SK-MEL-5 (cell line): Measurements from ENCODE around the gene PCGF5. TPM values are rescaled to one million over a fixed set of nuclear protein-coding genes. Genes with fewer than 3 reads are reported as not detected.
"Not testable (repeated sequence)": the region's sequence is repeated elsewhere in the genome, so short reads cannot be mapped to it uniquely, and the experiment has no call there.

ENCODE experiments used
- DNase-seq: peaks from one replicate; pipeline ENCODE4 v3.0.0-alpha.2; 2016; ENCODE audit warnings: low read depth, low spot score
- in situ Hi-C: cut with HindIII; loops from 2 replicates; pipeline ENCODE4 v1.10.0; 2016; ENCODE audit warnings: low sequenced_read_pairs, high pct_unique_total_duplicates, low pct_unique_long_range_greater_than_20kb
- total RNA-seq: library from RNA; depleted of rRNA; stranded (reverse); fragments of >200 nt; shearing (Covaris generic); gene quantifications from 2 replicates; pipeline ENCODE4 v1.2.3, GENCODE V29; 2014

Gene PCGF5
- total RNA-seq, 1 experiment from 2014 or later: 22.1 TPM

- peak; percentile 1 for DNase-seq
- in situ Hi-C loops: no loop called here
These were observed 27.1 kb downstream of the PCGF5 start for GRCh38 chr10:91247360-91248111.

- in situ Hi-C loops: loop anchor here (10.0 kb wide), 1 partner anchor 355 kb away; no protein-coding TSS in a partner anchor
- no peak for DNase-seq
These were observed 29.2 kb downstream of the PCGF5 start for GRCh38 chr10:91249700-91250099.

DNA sequence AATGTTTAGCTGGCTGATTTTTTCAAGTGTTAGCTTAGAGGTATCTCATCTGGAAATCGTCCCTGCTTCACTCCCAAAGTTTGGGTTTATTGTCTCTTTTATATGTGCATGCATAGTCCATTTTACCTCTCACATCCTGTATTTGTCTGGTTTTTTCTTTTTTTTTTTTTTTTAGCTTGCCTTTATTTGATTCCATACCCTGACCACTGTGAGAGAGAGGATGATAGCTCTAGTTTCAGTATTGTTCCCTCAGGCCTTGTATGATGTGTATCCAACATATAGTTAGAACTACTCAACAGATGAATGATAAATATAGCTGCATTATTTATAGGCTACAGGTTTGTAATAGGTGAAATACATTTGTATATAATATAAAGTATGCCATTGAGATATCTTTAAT lies 29.9 kb downstream of the PCGF5 start:
- DNase-seq: no peak
- in situ Hi-C loops: loop anchor here (10.0 kb wide), 1 partner anchor 356 kb away; no protein-coding TSS in a partner anchor

DNA sequence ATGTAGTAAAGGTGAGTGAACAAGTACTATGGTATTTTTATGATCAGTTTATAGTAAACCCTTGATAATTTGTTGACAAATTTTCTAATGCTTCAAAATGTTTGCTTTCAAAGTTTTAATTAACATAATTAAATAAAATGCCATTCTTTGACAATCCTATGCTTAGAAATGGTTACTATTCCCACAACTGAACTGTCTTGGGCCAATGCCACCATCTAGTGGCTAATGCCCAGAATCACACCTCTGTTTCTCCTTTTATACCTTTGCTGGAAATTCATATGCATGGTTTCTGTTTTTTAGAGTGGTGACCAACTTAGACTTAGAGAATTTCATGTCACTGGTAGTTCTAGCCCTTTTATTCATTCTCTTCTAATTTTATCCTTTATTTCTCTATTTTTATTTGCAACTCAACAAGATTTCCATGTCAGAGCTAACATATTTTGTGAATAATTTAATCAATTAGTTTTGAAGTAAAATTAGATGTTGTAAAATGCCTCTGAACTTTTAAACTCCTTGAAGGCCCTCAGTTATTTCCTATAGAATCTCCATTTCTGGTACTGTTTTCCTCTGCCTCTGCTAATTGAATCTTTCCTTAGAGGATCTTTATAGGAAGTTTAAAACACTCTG lies 31.1 kb downstream of the PCGF5 start:
- peak; percentile 73 for DNase-seq
- in situ Hi-C loops: loop anchor here (10.0 kb wide), 1 partner anchor 357 kb away; no protein-coding TSS in a partner anchor

- in situ Hi-C loops: loop anchor here (10.0 kb wide), 1 partner anchor 358 kb away; no protein-coding TSS in a partner anchor
These were observed 32.8 kb downstream of the PCGF5 start for GRCh38 chr10:91253300-91253699.

DNA sequence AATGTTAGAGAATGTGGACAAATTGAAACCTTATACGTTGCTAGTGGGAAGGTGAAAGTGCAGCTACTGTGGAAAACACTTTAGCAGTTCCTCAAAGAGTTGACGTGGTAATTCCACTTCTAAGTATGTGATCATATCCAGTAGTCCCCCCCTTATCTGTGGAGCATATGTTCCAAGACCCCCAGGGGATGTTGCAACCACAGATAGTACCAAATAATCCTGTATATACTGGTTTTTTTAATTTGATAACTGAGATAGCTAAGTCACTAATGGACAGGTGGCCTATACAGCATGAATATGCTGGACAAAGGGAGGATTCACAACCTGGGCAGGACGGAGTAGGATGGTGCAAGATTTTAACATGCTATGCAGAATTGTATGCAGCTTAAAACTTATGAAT lies 36.8 kb downstream of the PCGF5 start:
- in situ Hi-C loops: loop anchor here (10.0 kb wide), 1 partner anchor 363 kb away; no protein-coding TSS in a partner anchor
- DNase-seq: no peak

More at GRCh38 chr10:91253300-91253699, 32.8 kb downstream of the PCGF5 start:
- no peak for DNase-seq

- in situ Hi-C loops, DNase-seq: not testable (repeated sequence)
These were observed 40.0 kb downstream of the PCGF5 start for GRCh38 chr10:91260417-91260816.

- in situ Hi-C loops: no loop called here
- DNase-seq: no peak
These were observed 51.4 kb downstream of the PCGF5 start for GRCh38 chr10:91271886-91272285.

DNA sequence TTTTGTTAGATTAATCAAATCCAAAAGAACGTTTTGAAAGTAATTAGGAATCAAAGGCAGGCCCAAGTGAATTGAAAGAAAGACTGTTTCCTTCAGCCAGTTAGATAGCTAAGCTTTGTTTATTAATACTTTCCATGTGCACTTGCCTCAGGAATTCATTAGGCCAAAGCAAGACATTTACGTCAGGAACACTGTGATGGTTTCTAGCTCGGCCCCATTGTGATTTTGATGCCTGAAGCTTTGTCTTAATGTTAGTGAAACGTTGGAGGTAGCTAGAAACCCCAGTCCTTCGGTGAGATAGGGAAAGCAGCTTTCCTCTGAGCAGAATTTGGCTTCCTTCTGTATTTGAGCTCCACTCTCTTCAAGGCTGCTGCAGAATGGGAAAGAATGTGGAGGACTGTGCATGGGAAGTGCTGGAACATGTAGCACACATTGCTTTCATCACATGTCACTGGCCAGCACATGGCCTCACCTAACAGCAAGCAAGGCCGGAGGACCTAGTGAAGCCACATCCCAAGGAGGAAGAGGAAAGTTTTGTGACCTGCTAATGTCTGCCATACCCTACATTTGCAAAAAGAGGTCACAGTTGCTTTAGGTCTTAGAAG lies 64.1 kb downstream of the PCGF5 start:
- in situ Hi-C loops: no loop called here
- DNase-seq: no peak

DNA sequence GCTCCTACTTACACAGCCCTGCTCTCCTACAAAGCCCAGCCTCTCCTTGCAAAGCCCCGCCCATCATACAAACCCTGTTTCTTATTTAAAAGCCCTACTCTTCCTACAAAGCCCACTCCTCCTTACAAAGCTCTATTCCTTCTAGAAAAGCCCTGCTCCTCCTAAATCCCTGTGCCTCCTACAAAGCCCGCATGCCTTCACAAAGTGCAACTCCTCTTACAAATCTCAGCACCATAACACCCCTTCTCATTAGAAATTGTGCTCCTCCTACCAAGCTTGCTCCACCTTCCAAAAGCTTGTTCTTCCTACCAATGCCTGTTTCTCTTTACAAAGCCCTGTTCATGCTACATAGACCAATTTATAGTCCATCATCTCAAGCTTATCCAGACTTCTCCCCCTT lies 66.1 kb downstream of the PCGF5 start:
- in situ Hi-C loops: no loop called here

DNA sequence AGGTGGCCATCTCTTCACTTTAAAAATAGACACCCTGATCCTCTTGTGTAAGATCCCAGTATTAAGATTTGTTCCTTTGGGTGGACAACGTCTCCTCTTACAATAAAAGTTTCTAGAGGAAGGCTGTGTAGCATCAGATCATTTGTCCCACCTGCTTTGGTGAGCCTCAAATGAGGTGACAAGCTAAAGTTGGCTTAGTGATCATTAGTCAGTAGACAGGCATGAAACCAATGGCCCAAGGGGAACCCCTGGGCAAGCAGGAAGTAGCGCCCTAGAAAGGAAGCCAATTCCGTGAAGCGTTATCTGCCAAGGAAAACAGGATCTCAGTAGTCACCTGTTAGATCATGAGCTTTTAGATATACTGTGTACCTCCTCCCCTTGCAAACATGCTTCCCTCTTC lies 66.8 kb downstream of the PCGF5 start:
- in situ Hi-C loops: no loop called here
- DNase-seq: no peak

More for the DNA sequence above, 66.1 kb downstream of the PCGF5 start:
- DNase-seq: no peak

DNA sequence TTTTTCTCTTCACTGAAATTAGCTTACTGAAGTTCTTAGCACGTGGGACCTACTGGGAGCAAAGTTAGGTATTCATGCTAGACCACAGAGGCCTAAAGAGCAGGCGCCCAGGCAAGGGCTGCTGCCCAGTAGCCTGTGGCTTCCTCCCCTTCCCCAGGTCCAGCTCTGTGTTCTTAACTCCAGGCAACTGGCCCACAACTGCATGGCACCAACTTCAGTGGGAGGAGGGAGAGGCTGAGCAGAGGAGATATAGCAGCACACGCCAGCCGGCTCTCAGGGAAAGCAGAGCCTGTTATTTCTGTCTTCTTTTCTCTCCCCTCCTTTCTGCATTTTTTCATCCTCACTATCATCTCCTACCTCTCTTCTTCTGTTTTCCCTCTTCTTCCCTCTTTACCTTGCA lies 67.4 kb downstream of the PCGF5 start:
- in situ Hi-C loops: no loop called here
- DNase-seq: no peak

- peak; percentile 58 for DNase-seq
- in situ Hi-C loops: no loop called here
These were observed 68.8 kb downstream of the PCGF5 start for GRCh38 chr10:91289305-91289704.

DNA sequence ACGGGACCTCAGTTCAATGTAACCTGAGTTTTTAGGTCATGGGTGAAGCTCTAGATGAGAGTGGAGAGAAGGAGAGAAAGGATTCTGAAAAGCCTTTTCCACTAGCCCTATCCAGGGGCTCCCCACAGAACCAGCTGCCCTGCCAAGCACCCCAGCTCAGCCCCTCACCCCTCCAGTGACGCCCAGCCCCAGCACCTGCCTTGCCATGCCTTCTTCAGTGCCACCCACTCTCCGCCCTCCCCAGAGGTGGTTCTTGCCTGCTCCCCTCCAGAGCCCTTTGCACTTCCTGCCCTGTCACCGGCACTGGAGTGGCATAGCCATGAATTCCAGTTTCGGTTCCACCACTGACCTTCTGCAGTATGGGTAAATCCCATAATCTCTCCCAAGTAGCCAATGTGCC lies 70.1 kb downstream of the PCGF5 start:
- in situ Hi-C loops: no loop called here
- no peak for DNase-seq

DNA sequence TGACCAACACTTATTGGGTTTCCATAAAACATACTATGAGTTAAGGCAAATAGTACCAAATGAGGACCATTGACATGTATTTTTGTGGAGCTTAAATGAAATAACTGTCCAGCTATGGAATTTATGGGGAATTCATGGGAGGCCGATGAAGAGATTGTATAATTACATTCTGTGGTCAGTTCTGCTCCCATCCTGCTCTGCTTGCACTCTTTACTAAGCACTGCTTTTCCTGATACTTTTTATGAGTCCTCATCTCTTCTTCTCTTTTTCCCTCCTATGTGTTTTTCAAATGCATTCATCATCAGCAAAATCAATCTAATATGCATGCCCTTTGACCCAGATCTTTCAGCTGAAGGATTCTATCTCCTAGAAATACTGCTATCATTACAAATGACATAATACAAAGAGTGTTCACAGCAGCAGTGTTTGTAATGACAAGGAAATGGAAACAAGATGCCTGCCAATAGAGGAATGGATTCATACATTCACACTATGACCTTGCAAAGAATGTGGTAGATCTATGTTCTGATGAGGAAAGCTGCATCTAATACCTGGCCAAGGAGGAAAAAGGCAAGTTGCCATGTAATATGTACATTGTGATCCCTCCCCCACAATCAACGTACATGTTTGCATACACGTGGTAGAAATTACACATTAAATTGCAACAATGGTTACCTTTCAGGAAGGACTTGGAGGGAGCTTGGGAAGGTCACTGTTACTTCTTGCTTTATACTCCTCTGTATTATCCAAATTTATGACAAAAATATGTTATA lies 73.9 kb downstream of the PCGF5 start:
- no peak for DNase-seq
- in situ Hi-C loops: no loop called here

DNA sequence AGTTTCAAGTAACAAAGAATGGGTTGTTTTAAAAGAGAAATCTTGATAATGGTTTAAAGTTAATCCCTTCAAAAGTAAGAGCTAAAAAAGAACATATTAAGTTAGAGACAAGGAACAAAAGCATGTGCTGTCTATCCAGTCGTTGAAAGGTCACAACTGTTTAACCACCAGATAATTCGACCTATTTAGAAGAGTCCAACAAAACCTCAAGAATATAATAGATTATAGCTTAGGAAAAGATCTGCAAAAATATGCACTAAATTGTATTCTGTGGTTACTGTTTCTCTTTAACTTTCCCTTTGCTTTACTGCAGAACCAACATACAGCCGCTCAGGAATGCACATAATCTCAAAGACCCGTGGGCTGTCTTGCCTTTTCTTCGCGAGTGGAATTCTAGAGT lies 74.9 kb downstream of the PCGF5 start:
- DNase-seq: no peak
- in situ Hi-C loops: no loop called here

DNA sequence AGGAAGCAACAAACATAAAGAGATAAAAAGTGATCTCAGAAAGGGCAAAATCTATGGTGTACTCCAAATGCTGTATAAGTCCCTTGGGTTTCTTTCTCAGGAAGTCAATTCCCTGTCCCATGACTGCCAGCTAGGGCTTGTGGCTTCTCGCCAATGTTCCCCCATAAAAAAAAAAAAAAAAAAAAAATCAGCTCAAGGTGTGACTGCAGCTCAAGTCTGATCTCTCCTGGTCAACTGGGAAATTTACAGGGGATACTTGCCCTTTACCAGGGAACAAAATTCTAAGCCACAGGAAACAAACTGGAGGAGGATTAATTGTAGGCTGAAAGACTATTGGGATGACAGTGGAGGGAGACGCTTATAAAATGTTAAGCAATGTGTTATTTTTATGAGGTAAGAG lies 76.0 kb downstream of the PCGF5 start:
- peak; percentile 80 for DNase-seq
- in situ Hi-C loops: no loop called here
